ENCODE data around the gene GPC3.

The GPC3 gene

DNA sequence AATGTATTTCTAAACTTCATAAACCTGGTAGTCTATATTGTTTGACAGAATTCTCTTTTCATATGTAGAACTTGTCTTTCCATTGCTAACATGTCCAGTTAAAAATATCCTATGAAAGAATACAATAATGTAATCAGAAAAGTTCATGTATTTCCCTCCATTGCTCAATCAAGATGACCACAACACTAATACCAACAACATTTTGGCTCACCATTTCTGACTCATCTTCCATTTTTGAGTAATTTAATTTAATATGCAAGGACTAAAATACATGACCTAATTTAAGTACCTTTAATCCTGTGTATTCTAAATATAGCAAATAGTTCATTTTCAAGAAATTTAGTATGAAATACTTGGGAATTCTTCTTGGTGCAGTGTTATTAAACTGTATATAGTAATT lies 330.6 kb downstream of the GPC3 start:
- H3K4me1 ChIP-seq = peaks cover 0 to 14% (median 0%) of the 10 kb centered on the region in 4 donors
- H3K27ac ChIP-seq = no peak overlapping the region
- H3K4me3 ChIP-seq = no peak overlapping the region
- DNase-seq = no peak
- H3K36me3 ChIP-seq = no peaks in the 10 kb centered on the region
- TF ChIP-seq CTCF (IDR thresholded peaks at IDR 0.05) = no peak
- no peaks in the 10 kb centered on the region for H3K9me3 ChIP-seq
- H3K27me3 ChIP-seq = no peaks in the 10 kb centered on the region
- intact Hi-C loops (cut with DNase I; ENCODE audit: low total_unique reads) = no loop called here

- Histone ChIP-seq H3K27ac (no peak overlapping the region), H3K4me1 (peaks cover 0 to 14% (median 0%) of the 10 kb centered on the region in 4 donors), H3K27me3 (no peaks in the 10 kb centered on the region), H3K36me3 (no peaks in the 10 kb centered on the region), H3K4me3 (no peak overlapping the region), H3K9me3 (no peaks in the 10 kb centered on the region)
- DNase-seq = no peak
- intact Hi-C loops (cut with DNase I; ENCODE audit: low total_unique reads) = no loop called here
- TF ChIP-seq CTCF (IDR thresholded peaks at IDR 0.05) = no peak
Observed at GRCh38 chrX:133653358-133653757, 332.0 kb downstream of the GPC3 start.

GRCh38 chrX:133652185-133652584 lies 333.2 kb downstream of the GPC3 start:
- no peak for DNase-seq
- H3K4me1 ChIP-seq = peaks cover 0 to 14% (median 0%) of the 10 kb centered on the region in 4 donors
- no peak overlapping the region for H3K4me3 ChIP-seq
- no peak for TF ChIP-seq CTCF (IDR thresholded peaks at IDR 0.05)
- intact Hi-C loops (cut with DNase I; ENCODE audit: low total_unique reads) = no loop called here
- no peaks in the 10 kb centered on the region for H3K36me3 ChIP-seq
- H3K27me3 ChIP-seq = no peaks in the 10 kb centered on the region
- no peaks in the 10 kb centered on the region for H3K9me3 ChIP-seq
- H3K27ac ChIP-seq = no peak overlapping the region

GRCh38 chrX:133650239-133650638 lies 335.2 kb downstream of the GPC3 start:
- Histone ChIP-seq H3K9me3 (no peaks in the 10 kb centered on the region), H3K4me1 (peaks cover 0 to 21% (median 4%) of the 10 kb centered on the region in 4 donors), H3K27ac (no peak overlapping the region), H3K27me3 (no peaks in the 10 kb centered on the region), H3K4me3 (no peak overlapping the region), H3K36me3 (no peaks in the 10 kb centered on the region)
- no peak for TF ChIP-seq CTCF (IDR thresholded peaks at IDR 0.05)
- no peak for DNase-seq
- intact Hi-C loops (cut with DNase I; ENCODE audit: low total_unique reads) = no loop called here

DNA sequence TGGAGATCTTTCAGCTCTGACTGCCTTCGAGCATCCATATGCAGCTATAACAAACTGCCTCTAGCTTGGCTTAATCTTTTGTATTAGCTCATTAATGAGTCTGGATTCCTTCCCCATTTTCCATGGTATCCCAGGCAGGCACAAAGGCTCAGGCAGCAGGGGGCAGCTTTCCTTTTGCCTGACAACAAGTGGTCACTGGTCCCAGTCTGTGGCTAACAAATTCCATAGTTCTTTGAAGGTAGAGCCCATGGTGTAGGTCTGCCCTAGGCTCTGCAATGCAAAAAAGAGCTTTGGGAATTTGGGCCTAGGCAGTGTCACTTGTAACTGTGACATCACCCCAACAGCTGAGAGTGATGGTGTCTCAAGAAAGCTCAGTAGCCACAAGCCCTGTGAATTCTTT lies 335.7 kb downstream of the GPC3 start:
- intact Hi-C loops (cut with DNase I; ENCODE audit: low total_unique reads) = no loop called here
- Histone ChIP-seq H3K27me3 (no peaks in the 10 kb centered on the region), H3K9me3 (no peaks in the 10 kb centered on the region), H3K27ac (no peak overlapping the region), H3K4me3 (no peak overlapping the region), H3K36me3 (no peaks in the 10 kb centered on the region), H3K4me1 (peaks cover 0 to 23% (median 4%) of the 10 kb centered on the region in 4 donors)
- DNase-seq = no peak
- TF ChIP-seq CTCF (IDR thresholded peaks at IDR 0.05) = no peak

- no peak overlapping the region for H3K27ac ChIP-seq
- H3K9me3 ChIP-seq = no peaks in the 10 kb centered on the region
- peaks cover 0 to 23% (median 4%) of the 10 kb centered on the region in 4 donors for H3K4me1 ChIP-seq
- no peak for TF ChIP-seq CTCF (IDR thresholded peaks at IDR 0.05)
- H3K27me3 ChIP-seq = no peaks in the 10 kb centered on the region
- DNase-seq = no peak
- intact Hi-C loops (cut with DNase I; ENCODE audit: low total_unique reads) = no loop called here
- H3K4me3 ChIP-seq = no peak overlapping the region
- no peaks in the 10 kb centered on the region for H3K36me3 ChIP-seq
Observed at GRCh38 chrX:133648594-133648993, 336.8 kb downstream of the GPC3 start.
